Measurements from ENCODE around the gene COLQ.
"Not testable (repeated sequence)": the region's sequence is repeated elsewhere in the genome, so short reads cannot be mapped to it uniquely, and the experiment has no call there.

The COLQ gene

GRCh38 chr3:15493436-15493835 is 28.1 kb downstream of the COLQ start:
- no peak for TF ChIP-seq CTCF (IDR thresholded peaks at IDR 0.05; ENCODE audit: low read depth, low read length)
- no peak for DNase-seq (ENCODE audit: extremely low read depth, low read depth)

GRCh38 chr3:15492847-15493360 is 28.6 kb downstream of the COLQ start:
- no peak for TF ChIP-seq CTCF (IDR thresholded peaks at IDR 0.05; ENCODE audit: low read depth, low read length)
- no peak for DNase-seq (ENCODE audit: extremely low read depth, low read depth)

- no peak for DNase-seq (ENCODE audit: extremely low read depth, low read depth)
- TF ChIP-seq CTCF (IDR thresholded peaks at IDR 0.05; ENCODE audit: low read depth, low read length), result no peak
Measured at GRCh38 chr3:15491143-15491542, 30.4 kb downstream of the COLQ start.

- DNase-seq (ENCODE audit: extremely low read depth, low read depth), result no peak
- TF ChIP-seq CTCF (IDR thresholded peaks at IDR 0.05; ENCODE audit: low read depth, low read length), result no peak
Measured at GRCh38 chr3:15490158-15490557, 31.3 kb downstream of the COLQ start.

GRCh38 chr3:15488002-15488401 is 33.5 kb downstream of the COLQ start:
- no peak for DNase-seq (ENCODE audit: extremely low read depth, low read depth)
- no peak for TF ChIP-seq CTCF (IDR thresholded peaks at IDR 0.05; ENCODE audit: low read depth, low read length)

DNA sequence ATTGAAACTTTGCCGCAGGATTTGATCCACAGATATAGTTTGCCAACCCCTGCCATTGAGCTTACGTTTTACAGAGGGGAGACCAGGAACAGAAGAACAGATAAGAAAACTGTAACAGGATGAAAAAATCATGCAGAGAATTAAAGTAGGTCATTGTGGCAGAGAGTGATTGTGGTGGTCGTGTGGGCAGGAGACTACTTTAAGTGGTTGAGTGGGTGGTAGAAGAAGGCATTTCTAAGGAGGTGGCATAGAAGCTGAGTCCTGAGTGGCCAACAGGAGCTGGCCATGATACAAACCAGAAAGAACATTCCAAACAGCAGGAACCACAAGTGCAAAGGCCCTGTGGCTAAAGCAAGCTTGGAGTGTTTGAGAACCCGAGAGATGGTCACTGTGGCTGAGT is 34.5 kb downstream of the COLQ start:
- TF ChIP-seq CTCF (IDR thresholded peaks at IDR 0.05; ENCODE audit: low read depth, low read length), result no peak
- no peak for DNase-seq (ENCODE audit: extremely low read depth, low read depth)

DNA sequence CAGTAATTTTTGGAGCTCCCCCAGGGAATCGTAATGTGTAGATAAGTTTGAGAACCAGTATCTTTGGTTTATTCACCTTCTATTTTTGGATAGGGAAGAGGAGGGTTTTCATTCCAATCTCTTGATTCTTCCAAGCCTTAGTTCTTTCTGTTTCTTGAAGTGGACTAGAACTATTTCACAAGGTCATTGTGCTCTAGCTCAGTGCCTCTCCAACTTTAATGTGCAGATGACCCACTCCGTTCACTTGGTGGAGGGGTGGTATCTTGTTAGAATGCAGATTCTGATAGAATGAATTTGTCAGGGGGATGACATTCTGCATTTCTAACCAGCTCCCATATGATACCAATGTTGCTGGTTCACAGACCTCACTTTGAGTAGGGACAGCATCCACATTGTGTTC is 35.5 kb downstream of the COLQ start:
- TF ChIP-seq CTCF (IDR thresholded peaks at IDR 0.05; ENCODE audit: low read depth, low read length), result no peak
- no peak for DNase-seq (ENCODE audit: extremely low read depth, low read depth)

DNA sequence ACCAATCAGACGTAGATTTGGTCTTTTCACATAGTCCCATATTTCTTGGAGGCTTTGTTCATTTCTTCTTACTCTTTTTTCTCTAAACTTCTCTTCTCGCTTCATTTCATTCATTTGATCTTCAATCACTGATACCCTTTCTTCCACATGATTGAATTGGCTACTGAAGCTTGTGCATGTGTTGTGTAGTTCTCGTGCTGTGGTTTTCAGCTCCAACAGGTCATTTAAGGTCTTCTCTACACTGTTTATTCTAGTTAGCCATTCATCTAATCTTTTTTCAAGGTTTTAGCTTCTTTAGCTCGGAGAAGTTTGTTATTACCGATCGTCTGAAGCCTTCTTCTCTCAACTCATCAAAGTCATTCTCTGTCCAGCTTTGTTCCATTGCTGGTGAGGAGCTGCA is 37.0 kb downstream of the COLQ start:
- DNase-seq (ENCODE audit: extremely low read depth, low read depth), result not testable (repeated sequence)
